ENCODE measurements around the gene APBA2.

GRCh38 chr15:29058903-29059539, 173.2 kb downstream of the APBA2 start:
- TF ChIP-seq CTCF (conservative IDR thresholded peaks at IDR 0.05; ENCODE audit: low read length) (no peak), EZH2phosphoT487 (IDR thresholded peaks at IDR 0.05; ENCODE audit: borderline replicate concordance, low read depth, low read length) (no peak)

Data from OCI-LY7 (cell line).